Ovary (tissue), 9 donors: ENCODE results near the gene SET. TPM values are rescaled to one million over a fixed set of nuclear protein-coding genes. Genes with fewer than 3 reads are reported as not detected.
"Not testable (repeated sequence)": the region's sequence is repeated elsewhere in the genome, so short reads cannot be mapped to it uniquely, and the experiment has no call there.

Experiments used
- DNase-seq, 5 donors: peaks; one replicate each; pipeline ENCODE4 v3.0.0-alpha.2; 2019 to 2020
- H3K27ac ChIP-seq, 2 donors: fragments of 200-600 bp; one replicate each; pipeline versions ENCODE4 v1.5.1 to v1.8.0; 2019 to 2022
- H3K27me3 ChIP-seq: fragments of 200-600 bp; one replicate; pipeline ENCODE4 v1.8.0; 2022
- H3K36me3 ChIP-seq: fragments of 200-600 bp; sonication (generic); one replicate; pipeline ENCODE4 v1.5.1; 2019
- H3K4me1 ChIP-seq: one replicate; pipeline ENCODE4 v1.8.1; 2013; ENCODE audit warnings: mild to moderate bottlenecking, moderate library complexity; ENCODE audit not compliant: insufficient read depth
- H3K4me3 ChIP-seq: fragments of 200-600 bp; sonication (generic); one replicate; pipeline ENCODE4 v1.5.1; 2017
- H3K9me3 ChIP-seq, 2 donors: fragments of 200-600 bp in 1 of 2; sonication (generic) in 1 of 2; one replicate each; pipeline versions ENCODE4 v1.5.1 to v1.8.1; 2013 to 2019; ENCODE audit warnings: mild to moderate bottlenecking in 1 of 2, moderate library complexity in 1 of 2
- CTCF ChIP-seq, 3 donors: fragments of 450-650 bp in 2 of 3; fragments of 200-600 bp in 1 of 3; IDR thresholded peaks; one replicate each; pipeline versions ENCODE4 v1.5.1 to v1.8.0; 2016 to 2022; ENCODE audit warnings: antibody characterized with exemption in 3 of 3, mild to moderate bottlenecking in 1 of 3
- EP300 ChIP-seq: sonication (generic); formaldehyde crosslinking; IDR thresholded peaks from one replicate; pipeline ENCODE4 v1.6.1; 2017; ENCODE audit warnings: antibody characterized with exemption
- POLR2A ChIP-seq: fragments of 450-650 bp; IDR thresholded peaks from one replicate; pipeline ENCODE4 v1.6.1; 2017; ENCODE audit warnings: antibody characterized with exemption, mild to moderate bottlenecking, moderate library complexity
- WGBS, 3 donors: extraction: QIAGEN DNeasy Blood & Tissue Kit in 1 of 3; methylation state at CpG; one replicate each; pipeline versions ENCODE4 v1.1.5 to v1.1.7; 2013 to 2017; 5-methylcytosine and 5-hydroxymethylcytosine counted together
- intact Hi-C, 4 donors: fragments of 100-400 bp; cut with DNase I; formaldehyde crosslinking; loops; one replicate each; pipeline versions ENCODE4 v1.11.0 to v1.15.1; 2022 to 2023
- polyA plus RNA-seq, 2 donors: library from polyadenylated mRNA; stranded (reverse); fragments of 200-250 nt in 1 of 2; fragments of 350-450 nt in 1 of 2; fragmentation: Illumina TruSeq in 1 of 2; extraction: RNeasy Lipid Tissue Mini Kit (QIAGEN cat#74804) in 1 of 2; gene quantifications; one replicate each; pipeline ENCODE4 v1.2.3, GENCODE V29; 2013 to 2014
- total RNA-seq, 7 donors: library from RNA; depleted of rRNA in 2 of 7; stranded (reverse); fragments of >200 nt in 2 of 7; fragmentation: NEBNext Ultra II Directional in 3 of 7; extraction: Animal tissue kit (Norgen Biotek cat#: 25700) in 3 of 7; gene quantifications; one replicate each; pipeline versions ENCODE4 v1.1.0 to v1.2.4, GENCODE V29; 2016 to 2023
- donor health status: DM: no; HTN: no; CAD: no; lungs with moderate emphysema.
- donor health status: DM: no; HTN: no; CAD: no.
- donor health status: Bipolar disorder and iron deficiency.
- donor health status: DM: yes; HTN: yes; CAD: no.
- donor health status: DM: no; HTN: no; CAD: no.
- donor health status: DM: yes; HTN: yes; CAD: no.

SET gene
- total and polyA plus RNA-seq, 9 donors, result 119 to 328 (median 291) TPM

GRCh38 chr9:128657344-128657704, 31.7 kb upstream of the SET start:
- no peak for DNase-seq
- 94 to 97% (median 96%) methylated on average over 13 of the region's 13 CpGs for WGBS, 3 donors

GRCh38 chr9:128657796-128658195, 31.2 kb upstream of the SET start:
- DNase-seq, result no peak
- WGBS, 3 donors, result 88 to 97% (median 92%) methylated on average over 3 of the region's 3 CpGs
- H3K4me1 ChIP-seq, result no peaks in the 10 kb centered on the region
- H3K36me3 ChIP-seq, result no peaks in the 10 kb centered on the region
- no peaks in the 10 kb centered on the region for H3K9me3 ChIP-seq
- no peak for TF ChIP-seq EP300
- no peak for TF ChIP-seq CTCF (IDR thresholded peaks at IDR 0.05)
- TF ChIP-seq POLR2A, result no peak
- H3K4me3 ChIP-seq, result no peak overlapping the region
- H3K27ac ChIP-seq, result no peak overlapping the region
- H3K27me3 ChIP-seq, result no peaks in the 10 kb centered on the region
- intact Hi-C loops, result no loop called here

More at GRCh38 chr9:128657344-128657704, 31.7 kb upstream of the SET start:
- Histone ChIP-seq H3K4me3 (peak overlapping the region; percentile 61), H3K27me3 (no peaks in the 10 kb centered on the region), H3K4me1 (no peaks in the 10 kb centered on the region), H3K27ac (peak overlapping the region; percentile 93 to 99), H3K9me3 (no peaks in the 10 kb centered on the region), H3K36me3 (no peaks in the 10 kb centered on the region)
- TF ChIP-seq CTCF (IDR thresholded peaks at IDR 0.05) (no peak), EP300 (no peak), POLR2A (no peak)
- intact Hi-C loops, result no loop called here

- intact Hi-C loops, DNase-seq, H3K27me3 ChIP-seq, H3K9me3 ChIP-seq, H3K36me3 ChIP-seq, H3K27ac ChIP-seq, H3K4me3 ChIP-seq, H3K4me1 ChIP-seq: not testable (repeated sequence)
- 88 to 90% (median 89%) methylated on average over 8 of the region's 8 CpGs for WGBS, 3 donors
Observed at GRCh38 chr9:128666481-128666941, 22.5 kb upstream of the SET start.

GRCh38 chr9:128669786-128670185, 19.2 kb upstream of the SET start:
- Histone ChIP-seq H3K9me3 (no peaks in the 10 kb centered on the region), H3K4me3 (no peak overlapping the region), H3K27ac (no peak overlapping the region), H3K27me3 (no peaks in the 10 kb centered on the region), H3K4me1 (no peaks in the 10 kb centered on the region), H3K36me3 (no peaks in the 10 kb centered on the region)
- intact Hi-C loops, result no loop called here
- WGBS, 3 donors, result 92 to 96% (median 94%) methylated on average over 6 of the region's 6 CpGs
- TF ChIP-seq EP300, result no peak
- TF ChIP-seq CTCF (IDR thresholded peaks at IDR 0.05), result no peak
- no peak for TF ChIP-seq POLR2A
- no peak for DNase-seq

GRCh38 chr9:128675382-128675781, 13.6 kb upstream of the SET start:
- peak in 1 of 5 donors; percentile 6 for DNase-seq
- H3K4me1 ChIP-seq, result no peaks in the 10 kb centered on the region
- H3K27me3 ChIP-seq, result no peaks in the 10 kb centered on the region
- H3K9me3 ChIP-seq, result no peaks in the 10 kb centered on the region
- no peak for TF ChIP-seq CTCF (IDR thresholded peaks at IDR 0.05)
- no peak for TF ChIP-seq EP300
- H3K36me3 ChIP-seq, result no peaks in the 10 kb centered on the region
- H3K4me3 ChIP-seq, result no peak overlapping the region
- WGBS, 3 donors, result 92 to 96% (median 95%) methylated on average over 4 of the region's 4 CpGs
- no peak overlapping the region for H3K27ac ChIP-seq
- intact Hi-C loops, result no loop called here
